GM23338 (cell line): ENCODE measurements around the gene BNC2. TPM values are rescaled to one million over a fixed set of nuclear protein-coding genes. Genes with fewer than 3 reads are reported as not detected.

Source experiments
- CREB1 ChIP-seq: fragments of 250-450 bp; sonication (Bioruptor Pico); IDR thresholded peaks from 2 replicates; pipeline ENCODE4 v1.5.0; 2020; ENCODE audit warnings: low read depth, mild to moderate bottlenecking, moderate library complexity
- CTCF ChIP-seq, 2 experiments: fragments of 200-600 bp in 1 of 2; sonication (generic) in 1 of 2; conservative IDR thresholded peaks; 2 replicates each; pipeline versions ENCODE4 v1.5.1 to v1.6.1; 2016 to 2017; ENCODE audit warnings: antibody characterized with exemption in 2 of 2, low read depth in 2 of 2, mild to moderate bottlenecking in 2 of 2, moderate library complexity in 1 of 2
- ETS1 ChIP-seq: IDR thresholded peaks from 2 replicates; pipeline ENCODE4 v1.6.1; 2016; ENCODE audit warnings: antibody characterized with exemption
- EZH2phosphoT487 ChIP-seq: fragments of 200-600 bp; sonication (generic); IDR thresholded peaks from one replicate; pipeline ENCODE4 v1.8.1; 2018; ENCODE audit warnings: antibody characterized with exemption; ENCODE audit not compliant: unreplicated experiment
- JUNB ChIP-seq: IDR thresholded peaks from one replicate; pipeline ENCODE4 v1.6.1; 2016; ENCODE audit warnings: antibody characterized with exemption; ENCODE audit not compliant: unreplicated experiment
- NANOG ChIP-seq: IDR thresholded peaks from 2 replicates; pipeline ENCODE4 v1.6.1; 2016; ENCODE audit warnings: antibody characterized with exemption, borderline replicate concordance
- POLR2AphosphoS5 ChIP-seq: IDR thresholded peaks from 2 replicates; pipeline ENCODE4 v1.6.1; 2016; ENCODE audit warnings: antibody characterized with exemption, low read depth
- REST ChIP-seq: IDR thresholded peaks from one replicate; pipeline ENCODE4 v1.6.1; 2018; ENCODE audit warnings: antibody characterized with exemption; ENCODE audit not compliant: unreplicated experiment
- STAT1 ChIP-seq: IDR thresholded peaks from one replicate; pipeline ENCODE4 v1.6.1; 2016; ENCODE audit warnings: antibody characterized with exemption; ENCODE audit not compliant: unreplicated experiment
- ZNF114 ChIP-seq: fragments of 250-450 bp; sonication (Bioruptor Pico); IDR thresholded peaks from 2 replicates; pipeline ENCODE4 v1.5.0; 2020; ENCODE audit warnings: mild to moderate bottlenecking, moderate library complexity
- ZNF331 ChIP-seq: fragments of 250-450 bp; sonication (Bioruptor Pico); IDR thresholded peaks from 2 replicates; pipeline ENCODE4 v1.5.0; 2020; ENCODE audit warnings: low read depth, mild to moderate bottlenecking, moderate library complexity
- ZNF462 ChIP-seq: fragments of 250-450 bp; sonication (Bioruptor Pico); IDR thresholded peaks from 2 replicates; pipeline ENCODE4 v1.5.0; 2020; ENCODE audit warnings: mild to moderate bottlenecking, moderate library complexity
- polyA plus RNA-seq: library from polyadenylated mRNA; unstranded; fragments of >200 nt; fragmentation: Nextera tagmentation; extraction: Ambion mirVana; gene quantifications from 2 replicates; pipeline ENCODE4 v1.2.1, GENCODE V29; 2016
- total RNA-seq: library from RNA; depleted of rRNA; stranded (reverse); fragments of >200 nt; shearing (Covaris generic); gene quantifications from 2 replicates; pipeline ENCODE4 v1.2.3, GENCODE V29; 2014

The BNC2 gene
- total and polyA plus RNA-seq, 2 experiments from 2014 or later, result 12.7 to 13.2 TPM

- TF ChIP-seq ZNF462 (CRISPR knock-in tag) (no peak), EZH2phosphoT487 (no peak), STAT1 (no peak), ETS1 (no peak), CTCF (conservative IDR thresholded peaks at IDR 0.05; ENCODE audit: low read depth in 2 of 2) (no peak), CREB1 (no peak), POLR2AphosphoS5 (no peak), REST (no peak), JUNB (no peak), ZNF114 (no peak), NANOG (no peak), ZNF331 (CRISPR knock-in tag) (no peak)
These were observed 22.3 kb downstream of the BNC2 start (continued) for GRCh38 chr9:16848179-16848578.
